Upper lobe of left lung (tissue), 4 donors: ENCODE results near the gene USP48.

Experiments used
- EP300 ChIP-seq, 4 donors: sonication (generic); formaldehyde crosslinking; IDR thresholded peaks; one replicate each; pipeline ENCODE4 v1.5.1; 2017; ENCODE audit warnings: antibody characterized with exemption in 4 of 4, control low read depth in 2 of 4
- POLR2A ChIP-seq, 4 donors: fragments of 450-650 bp; IDR thresholded peaks; one replicate each; pipeline ENCODE4 v1.5.1; 2016 to 2017; ENCODE audit warnings: antibody characterized with exemption in 4 of 4, mild to moderate bottlenecking in 2 of 4
- POLR2AphosphoS5 ChIP-seq, 2 donors: sonication (generic); formaldehyde crosslinking; IDR thresholded peaks; one replicate each; pipeline ENCODE4 v1.5.1; 2017; ENCODE audit warnings: antibody characterized with exemption in 2 of 2
- TF ChIP-seq, protein P1 (sequence below), 6 experiments: fragments of 450-650 bp in 4 of 6; fragments of 200-600 bp in 2 of 6; sonication (generic) in 2 of 6; IDR thresholded peaks; one replicate each; pipeline ENCODE4 v1.5.1; 2016 to 2019; ENCODE audit warnings: antibody characterized with exemption in 6 of 6

DNA sequence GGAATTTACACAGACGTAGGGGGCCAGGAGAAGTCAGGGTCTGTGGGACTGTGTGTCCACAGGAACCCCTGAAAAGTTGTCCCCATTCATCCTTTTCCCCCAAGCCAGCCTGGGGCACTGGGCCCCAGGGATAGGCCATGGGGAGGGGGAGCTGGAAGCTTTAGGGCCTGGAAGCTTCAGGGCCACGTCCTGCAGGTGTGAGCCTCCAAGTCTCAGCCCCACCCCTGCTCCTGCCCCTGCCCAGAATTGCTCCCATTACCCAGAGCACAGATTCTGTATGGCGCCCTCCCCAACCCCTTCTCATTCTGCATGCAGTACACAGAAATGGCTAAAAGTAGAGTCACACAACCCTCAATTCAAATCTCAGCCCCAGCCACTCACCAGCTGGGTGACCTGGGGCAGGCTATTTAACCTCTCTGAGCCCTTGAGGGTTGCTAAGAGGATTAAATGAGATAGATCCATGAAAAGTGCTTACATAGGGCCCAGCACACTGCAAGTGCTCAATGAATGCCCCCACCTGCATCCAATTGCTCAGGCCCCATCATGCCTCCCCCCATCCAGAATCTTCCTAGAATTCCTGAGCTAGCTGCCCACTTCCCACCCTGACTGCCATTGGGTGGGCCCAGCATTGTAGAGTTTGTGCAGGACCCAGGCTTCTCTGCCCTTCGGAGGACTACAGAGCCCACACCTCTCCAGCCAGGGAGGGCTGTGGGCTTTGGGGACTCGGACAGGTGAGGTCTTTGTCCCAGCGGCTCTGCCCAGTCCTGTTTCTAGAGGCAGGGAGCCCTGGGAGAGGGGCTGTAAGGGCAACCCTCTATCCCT lies 120.3 kb downstream of the USP48 start:
- TF ChIP-seq POLR2AphosphoS5 (IDR thresholded peaks at IDR 0.05) (no peak), EP300 (IDR thresholded peaks at IDR 0.05) (no peak), POLR2A (IDR thresholded peaks at IDR 0.05) (no peak)
- TF ChIP-seq, protein P1, sequence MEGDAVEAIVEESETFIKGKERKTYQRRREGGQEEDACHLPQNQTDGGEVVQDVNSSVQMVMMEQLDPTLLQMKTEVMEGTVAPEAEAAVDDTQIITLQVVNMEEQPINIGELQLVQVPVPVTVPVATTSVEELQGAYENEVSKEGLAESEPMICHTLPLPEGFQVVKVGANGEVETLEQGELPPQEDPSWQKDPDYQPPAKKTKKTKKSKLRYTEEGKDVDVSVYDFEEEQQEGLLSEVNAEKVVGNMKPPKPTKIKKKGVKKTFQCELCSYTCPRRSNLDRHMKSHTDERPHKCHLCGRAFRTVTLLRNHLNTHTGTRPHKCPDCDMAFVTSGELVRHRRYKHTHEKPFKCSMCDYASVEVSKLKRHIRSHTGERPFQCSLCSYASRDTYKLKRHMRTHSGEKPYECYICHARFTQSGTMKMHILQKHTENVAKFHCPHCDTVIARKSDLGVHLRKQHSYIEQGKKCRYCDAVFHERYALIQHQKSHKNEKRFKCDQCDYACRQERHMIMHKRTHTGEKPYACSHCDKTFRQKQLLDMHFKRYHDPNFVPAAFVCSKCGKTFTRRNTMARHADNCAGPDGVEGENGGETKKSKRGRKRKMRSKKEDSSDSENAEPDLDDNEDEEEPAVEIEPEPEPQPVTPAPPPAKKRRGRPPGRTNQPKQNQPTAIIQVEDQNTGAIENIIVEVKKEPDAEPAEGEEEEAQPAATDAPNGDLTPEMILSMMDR (IDR thresholded peaks at IDR 0.05): no peak
